KG1 (cell line): ENCODE measurements around the gene PNPT1.
A peak's percentile ranks its signal among the peaks of the same experiment; 100 is the strongest.
"Not testable (repeated sequence)": the region's sequence is repeated elsewhere in the genome, so short reads cannot be mapped to it uniquely, and the experiment has no call there.

ENCODE experiments used
- DNase-seq: peaks from one replicate; lab custom pipeline; 2025; lab: John Stamatoyannopoulos, UW

Gene PNPT1

DNA sequence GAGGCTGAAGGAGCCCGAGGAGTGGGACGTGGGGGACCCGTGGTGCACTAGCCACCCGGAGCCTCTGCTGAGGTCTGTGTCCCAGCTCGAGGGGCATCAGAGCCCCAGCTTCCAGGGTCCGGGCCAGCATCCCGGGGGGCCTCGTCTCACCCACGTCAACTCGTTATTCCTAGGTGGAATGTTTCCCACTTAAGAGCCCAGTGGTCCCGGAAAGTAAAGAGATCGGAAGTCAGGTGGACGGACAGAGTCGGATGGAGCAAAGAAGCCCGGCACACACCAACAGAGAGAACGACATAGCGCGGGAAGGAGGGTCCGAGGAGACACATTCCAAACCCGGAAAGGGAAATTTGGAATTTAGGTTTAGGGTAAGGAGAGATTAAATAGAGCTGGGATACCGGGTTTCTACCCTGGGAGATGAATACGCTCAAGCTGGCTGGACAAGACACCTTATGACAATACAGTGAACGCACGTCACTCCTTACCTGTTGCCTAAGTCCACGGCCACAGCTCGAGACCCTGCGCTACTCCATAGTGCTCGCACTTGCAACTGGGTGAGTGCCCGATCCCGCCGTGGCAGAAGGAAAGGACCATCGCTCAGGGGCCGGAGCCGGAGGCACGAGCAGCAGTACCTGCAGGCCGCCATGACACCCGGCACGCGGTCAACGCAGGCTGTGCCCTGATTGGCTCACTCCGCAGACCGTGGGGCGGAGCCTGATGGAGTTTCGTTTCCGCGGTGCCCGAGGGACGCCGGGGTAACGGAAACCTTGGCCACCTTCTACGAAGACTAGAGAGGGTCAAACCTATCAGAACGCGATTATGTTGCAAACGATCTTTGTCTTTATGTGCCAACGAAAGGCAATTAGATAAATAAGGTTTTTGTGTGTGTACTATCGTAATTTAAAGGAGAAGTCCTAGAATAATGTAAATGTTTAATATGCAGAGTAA is at the start of gene PNPT1:
Gene PNPT1 (minus strand): TSS at position 664 of the 945 bp plus-strand sequence. CDS start 21 bp downstream, at position 643.
- peak; percentile 93 for DNase-seq

DNA sequence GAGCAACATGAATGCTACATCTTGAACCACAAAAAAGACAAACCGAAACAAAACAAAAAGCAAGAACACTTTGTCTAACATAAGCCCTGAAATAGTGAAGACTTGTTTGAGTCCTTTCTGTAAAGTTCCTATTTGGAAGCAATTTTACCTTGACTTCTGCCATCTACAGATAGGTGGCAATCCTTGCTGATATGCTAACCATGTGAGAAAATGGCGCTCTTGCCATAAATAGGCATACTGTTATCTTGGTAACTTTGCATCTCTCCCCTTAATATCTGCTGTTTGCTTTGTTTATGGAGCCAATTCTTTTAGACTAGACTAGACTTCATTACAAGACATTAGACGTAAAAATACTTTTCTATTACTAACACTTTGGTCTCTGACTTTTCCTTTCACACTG is 49.4 kb upstream of the PNPT1 start:
- no peak for DNase-seq

DNA sequence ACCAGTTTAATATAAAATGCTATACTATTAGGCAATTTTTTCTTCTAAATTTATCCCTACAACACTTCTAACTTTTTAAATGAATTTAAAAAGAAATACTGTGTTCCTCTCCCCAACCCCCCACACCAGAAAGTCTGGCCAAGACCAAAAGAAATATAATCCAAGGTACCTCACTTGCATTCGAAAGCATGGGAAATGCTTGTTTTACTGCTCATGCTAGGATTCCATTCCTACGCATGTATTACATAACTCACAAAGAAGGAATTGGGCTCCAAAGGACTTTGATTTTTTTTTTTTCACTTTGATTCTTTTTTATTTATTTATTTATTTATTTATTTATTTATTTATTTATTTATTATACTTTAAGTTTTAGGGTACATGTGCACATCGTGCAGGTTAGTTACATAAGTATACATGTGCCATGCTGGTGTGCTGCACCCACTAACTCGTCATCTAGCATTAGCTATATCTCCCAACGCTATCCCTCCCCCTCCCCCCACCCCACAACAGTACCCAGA is 42.4 kb upstream of the PNPT1 start:
- not testable (repeated sequence) for DNase-seq

DNA sequence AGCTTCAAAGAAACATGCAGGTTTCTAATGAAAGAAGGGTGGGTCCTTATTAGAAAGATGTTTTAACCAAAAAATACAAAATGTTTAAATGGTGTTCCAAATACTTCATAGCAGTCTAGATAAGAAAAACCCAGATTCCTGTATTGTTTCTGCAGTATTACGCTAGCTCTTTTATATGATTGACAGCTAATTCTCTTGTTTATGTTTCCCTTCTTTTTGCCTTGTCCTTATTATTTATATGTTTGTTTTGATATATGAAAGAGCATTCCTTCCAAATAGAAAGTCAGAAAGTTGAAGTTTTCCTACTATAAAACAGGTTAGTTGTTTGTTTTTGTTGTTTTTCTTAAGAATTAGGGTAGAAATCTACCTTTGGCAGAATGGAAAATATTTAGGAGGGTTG is 41.1 kb upstream of the PNPT1 start:
- DNase-seq, result no peak

DNA sequence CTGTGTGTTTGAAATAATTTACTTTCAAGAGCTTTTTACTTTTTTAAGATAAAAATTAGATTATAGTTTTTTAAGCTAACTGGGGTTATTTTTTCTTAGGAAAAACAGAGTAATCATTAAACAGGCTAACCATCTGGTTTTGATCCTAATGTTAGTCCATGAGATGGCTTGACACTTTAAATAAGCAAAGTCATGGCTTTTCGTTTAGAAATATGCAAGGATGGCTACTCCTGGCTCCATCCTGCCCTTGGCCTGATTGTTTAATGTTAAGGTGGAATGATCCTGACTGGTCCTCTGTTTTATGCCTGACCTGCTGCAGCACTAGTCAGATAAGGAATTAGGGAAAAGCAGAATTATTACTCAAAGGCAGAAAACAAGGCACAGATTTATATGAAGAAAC is 39.7 kb upstream of the PNPT1 start:
- DNase-seq, result no peak

DNA sequence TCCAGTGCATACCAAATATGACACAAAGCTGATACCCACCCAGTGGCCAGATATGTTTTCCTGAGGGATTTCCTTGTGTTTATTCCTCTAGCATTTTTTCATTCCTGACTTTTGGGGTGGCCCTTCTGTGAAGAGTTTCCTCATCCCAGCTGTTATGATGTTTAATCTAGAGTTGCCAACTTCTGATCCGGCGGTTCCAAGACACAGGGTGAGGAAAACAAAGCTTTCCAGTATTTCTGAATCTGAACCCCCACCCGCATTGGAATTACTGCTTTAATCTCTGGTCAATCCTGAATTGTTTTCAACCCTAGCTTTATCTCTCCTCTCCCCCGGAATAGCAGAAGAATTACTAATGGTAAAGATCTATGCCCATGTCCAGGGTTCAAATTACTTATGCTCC is 39.2 kb upstream of the PNPT1 start:
- no peak for DNase-seq

DNA sequence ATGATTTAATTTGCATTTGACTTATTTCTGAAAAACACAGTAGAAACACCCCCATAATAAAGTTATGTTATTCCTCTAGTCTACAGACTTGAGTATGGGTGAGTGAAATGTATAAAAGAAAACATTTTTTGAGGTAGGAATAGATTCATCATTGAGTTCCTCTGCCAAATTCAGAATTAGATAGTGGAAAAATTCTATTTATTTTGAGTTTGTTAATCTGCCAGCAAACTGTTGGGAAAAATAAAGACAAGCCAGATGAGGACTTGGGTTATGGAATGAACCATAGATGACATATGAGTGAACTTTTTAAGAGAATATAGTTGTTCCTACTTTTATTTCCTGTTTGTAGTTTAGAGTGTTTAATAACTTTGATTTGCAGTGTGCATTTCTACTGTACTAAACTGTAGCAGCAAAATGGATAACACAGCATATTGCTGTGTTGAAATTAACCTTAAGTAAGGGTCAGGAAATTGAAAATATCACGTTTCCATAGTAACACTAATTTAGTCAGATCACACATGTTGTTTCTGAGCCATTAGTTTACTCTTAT is 35.6 kb upstream of the PNPT1 start:
- DNase-seq, result no peak

DNA sequence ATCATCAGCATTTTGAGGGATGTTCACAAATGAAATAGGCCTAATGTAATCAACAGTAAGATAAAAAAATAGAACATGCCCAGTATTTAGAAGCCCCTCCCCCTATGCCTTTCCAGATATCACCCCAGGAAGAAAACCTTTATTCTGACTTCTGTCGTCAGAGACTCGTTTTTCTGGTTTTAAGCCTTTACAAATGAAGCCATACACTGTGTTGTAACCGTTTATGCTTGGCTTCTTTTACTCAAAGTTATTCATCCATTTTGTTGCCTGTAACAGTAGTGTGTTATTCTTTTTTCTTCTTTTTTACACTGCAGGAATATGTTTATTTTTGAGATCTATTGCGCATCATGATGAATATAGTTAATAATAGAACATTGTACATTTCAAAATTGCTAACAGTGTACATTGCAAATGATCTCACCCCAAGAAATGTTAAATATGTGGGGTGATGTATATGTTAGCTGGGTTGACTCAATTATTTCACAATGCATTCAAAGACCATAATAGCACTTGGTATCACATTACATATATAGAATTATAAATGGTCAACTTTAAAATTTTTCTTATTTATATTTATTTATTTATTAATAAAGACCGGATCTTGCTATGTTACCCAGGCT is 28.1 kb upstream of the PNPT1 start:
- no peak for DNase-seq

DNA sequence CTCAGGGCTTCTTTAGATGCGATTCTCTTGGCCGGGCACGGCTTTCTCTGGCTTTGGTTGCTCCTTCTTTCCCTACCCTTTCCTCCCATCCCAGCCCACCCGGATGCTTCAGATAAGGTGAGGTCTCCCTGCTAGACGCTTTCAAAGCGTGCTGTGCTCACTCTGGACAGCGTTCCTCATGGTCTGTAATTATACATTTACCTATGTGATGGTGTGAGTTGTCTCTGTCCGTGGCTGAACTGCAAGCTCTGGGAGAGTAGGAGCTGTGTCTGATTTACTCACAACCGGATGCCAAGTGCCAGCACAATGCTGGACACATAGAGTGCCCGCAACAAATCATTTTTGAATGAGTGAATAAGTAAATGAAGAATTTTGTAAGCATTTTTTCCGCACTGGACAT is 26.8 kb upstream of the PNPT1 start:
- DNase-seq, result no peak

DNA sequence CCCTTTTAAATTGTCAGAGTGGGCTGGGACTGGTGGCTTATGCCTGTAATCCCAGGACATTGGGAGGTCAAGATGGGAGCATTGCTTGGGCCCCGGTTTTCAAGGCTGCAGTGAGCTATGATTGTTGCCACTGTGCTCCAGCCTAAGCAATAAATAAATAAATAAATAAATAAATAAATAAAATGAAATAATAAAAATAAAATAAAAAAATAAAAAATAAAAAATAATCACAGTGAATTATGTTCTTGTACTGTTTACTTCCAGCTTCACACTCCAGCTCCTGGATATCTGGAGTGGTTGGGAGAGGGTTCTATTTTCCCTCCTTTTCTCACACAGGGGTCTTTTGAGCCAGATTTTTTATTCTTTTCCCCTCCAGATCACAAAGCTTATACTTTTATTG is 26.2 kb upstream of the PNPT1 start:
- DNase-seq, result no peak

DNA sequence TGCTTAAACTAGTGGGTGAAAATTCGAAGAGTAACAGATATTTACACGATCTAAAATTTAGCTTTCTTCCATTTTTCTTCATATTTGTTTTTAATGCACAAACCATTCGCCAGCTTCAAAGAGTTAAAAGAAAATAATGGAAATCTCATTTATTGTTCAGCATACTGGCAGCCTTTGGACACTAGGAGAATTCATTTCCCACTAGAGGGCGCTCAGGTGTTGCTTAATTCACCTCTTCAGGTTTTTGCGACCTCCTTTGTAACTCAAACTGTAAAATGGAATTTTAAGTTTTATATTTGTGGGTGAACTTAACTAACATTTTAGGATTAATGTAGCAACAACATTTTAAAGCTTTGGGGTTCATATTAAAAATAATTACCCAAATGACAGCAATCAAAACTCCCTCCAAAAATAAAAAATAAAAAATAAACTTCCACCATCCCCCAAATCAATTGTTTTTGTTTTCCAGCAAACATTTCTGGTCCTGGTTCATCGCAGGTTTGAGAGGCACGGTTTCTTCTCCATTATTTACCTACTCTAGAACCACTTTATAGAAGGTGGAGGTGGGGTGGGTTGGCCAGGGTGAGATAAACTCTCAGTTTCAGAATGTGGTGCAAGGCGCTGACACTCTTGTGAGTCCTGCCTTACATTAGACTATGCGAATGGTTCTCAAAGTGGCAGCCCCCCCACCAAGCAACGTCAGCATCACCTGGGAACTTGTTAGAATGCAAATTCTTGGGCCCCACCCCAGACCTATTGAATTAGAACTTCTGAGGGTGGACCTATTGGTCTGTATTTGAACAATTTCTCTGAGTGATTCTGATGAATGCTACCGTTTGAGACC is 24.7 kb upstream of the PNPT1 start:
- peak; percentile 55 for DNase-seq

DNA sequence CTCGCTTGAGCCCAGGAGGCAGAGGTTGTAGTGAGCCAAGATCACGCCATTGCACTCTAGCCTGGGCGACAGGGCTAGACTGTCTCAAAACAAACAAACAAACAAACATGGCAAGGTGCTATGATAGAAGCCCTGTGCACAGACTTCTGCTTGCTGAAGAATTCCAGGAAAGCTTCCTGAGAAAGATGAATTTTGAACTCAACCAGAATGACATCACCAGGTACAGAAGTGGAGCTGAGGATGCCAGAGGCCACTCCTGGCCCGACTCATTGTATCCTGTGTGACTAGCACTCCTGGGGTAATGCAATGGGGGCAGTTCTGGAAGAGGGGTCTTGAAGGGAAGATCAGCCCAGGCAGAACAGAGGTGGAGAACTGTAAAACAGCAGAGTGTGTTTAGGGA is 22.0 kb upstream of the PNPT1 start:
- no peak for DNase-seq

DNA sequence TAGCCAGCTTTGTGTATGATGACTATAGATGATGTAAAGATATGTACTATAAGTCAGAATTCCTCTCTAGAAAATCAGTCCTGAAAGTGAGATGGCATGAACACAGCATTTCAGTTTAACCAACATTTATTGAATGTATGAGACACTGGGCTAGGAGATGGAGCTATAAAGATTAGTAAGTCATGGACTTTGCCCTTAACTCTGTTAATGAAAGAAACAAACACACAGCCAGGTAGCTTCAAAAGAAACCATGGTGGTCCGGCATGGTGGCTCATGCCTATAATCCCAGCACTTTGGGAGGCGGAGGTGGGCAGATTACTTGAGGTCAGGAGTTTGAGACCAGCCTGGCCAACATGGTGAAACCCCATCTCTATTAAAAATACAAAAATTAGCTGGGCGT is 21.5 kb upstream of the PNPT1 start:
- not testable (repeated sequence) for DNase-seq

DNA sequence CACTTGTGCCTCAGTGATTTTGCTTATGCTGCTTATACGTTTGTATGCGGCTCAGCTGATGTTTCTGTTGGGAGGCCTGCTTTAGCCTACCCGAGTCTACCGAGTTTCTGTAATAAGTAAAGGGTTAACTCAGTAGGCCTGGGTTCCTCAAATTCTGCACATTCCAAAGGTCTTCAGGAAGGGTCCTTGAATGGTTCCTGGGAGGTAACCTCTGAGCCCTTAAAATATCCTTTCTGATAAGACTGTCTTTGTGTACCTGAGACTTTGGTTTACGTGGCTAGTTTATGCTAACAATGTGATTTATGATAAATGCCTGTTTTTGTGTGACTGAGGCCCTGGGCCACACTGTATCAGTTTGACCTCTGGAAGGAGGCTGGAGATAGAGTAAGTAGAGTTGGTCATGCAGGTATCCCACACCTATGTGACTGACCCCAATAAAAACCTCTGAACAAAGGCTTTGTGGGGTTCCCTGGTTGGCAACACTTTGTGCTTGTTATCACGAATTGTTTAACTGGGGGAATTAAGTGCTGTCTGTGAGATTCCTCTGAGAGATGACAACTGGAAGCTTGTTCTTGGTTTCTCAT is 18.9 kb upstream of the PNPT1 start:
- DNase-seq, result no peak

DNA sequence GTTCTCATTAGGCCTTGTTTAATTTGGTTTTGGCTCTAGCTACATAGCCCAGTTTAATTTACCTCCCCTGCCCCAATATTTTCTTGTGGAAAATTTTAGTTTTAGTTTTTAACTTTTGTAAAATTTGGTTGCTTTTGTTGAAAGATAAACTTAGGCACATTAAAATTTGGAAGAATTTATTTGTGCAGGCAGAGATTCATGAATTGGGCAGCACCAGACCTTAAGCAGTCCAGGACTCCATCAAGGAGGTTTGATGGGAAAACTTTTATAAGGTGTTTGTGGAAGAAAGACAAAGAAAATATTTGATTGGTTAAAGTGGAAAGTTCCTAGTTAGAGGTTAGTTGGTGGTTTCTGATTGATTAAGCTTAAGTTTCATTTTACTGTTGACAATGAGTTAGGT is 16.4 kb upstream of the PNPT1 start:
- DNase-seq, result no peak

DNA sequence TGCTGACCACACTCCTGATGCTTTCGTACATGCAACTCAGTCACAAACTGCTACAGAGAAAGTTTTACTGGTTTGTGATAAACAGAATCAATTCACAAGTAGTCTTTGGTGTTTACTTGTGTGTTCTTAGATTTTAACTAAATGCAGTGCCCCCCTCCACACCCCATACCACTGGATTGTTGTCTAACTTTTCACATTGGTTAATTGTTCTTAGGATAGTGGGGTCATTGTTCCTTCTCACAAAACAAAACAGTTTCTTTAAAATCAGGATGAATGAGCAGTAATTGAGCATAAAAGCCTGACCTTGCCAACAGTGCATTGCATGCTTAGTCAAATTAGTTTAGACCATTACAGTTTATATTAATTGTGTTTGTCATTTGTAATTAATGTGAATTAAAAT is 14.1 kb upstream of the PNPT1 start:
- no peak for DNase-seq

DNA sequence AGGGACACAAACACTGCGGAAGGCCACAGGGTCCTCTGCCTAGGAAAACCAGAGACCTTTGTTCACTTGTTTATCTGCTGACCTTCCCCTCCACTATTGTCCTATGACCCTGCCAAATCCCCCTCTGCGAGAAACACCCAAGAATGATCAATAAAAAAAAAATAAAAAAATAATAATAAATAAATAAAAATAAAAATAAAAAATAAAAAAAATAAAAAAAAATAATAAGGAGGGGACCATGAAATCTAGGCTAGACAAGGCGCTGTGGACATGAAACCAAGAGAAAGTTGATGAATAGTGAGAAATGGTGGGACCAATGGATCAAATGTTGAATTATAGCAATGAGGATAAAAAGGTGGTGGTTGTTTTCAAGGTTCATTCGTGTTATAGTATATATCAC is 12.6 kb upstream of the PNPT1 start:
- not testable (repeated sequence) for DNase-seq

DNA sequence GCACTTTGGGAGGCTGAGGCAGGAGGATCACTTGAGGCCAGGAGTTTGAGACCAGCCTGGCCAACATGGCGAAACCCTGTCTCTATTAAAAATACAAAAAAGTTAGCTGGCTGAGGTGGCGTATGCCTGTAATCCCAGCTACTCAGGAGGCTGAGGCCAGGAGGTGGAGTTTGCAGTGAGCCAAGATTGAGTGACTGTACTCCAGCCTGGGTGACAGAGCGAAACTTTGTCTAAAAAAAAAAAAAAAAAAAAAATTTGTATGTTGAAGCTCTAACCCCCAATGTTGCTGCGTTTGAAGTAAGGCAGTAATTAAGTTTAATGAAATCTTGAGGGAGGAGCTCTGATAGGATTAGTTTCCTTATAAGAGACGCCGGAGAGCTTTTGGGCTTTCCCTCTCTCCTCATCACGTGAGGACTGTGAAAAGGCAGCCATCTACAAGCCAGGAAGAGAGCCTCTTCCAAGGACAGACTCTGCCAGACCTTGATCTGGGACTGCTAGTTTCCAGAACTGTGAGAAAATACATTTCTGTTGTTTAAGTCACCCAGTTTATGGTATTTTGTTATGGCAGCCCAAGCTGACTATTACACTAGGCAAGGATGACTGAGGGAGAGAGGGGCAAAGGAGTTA is 11.5 kb upstream of the PNPT1 start:
- no peak for DNase-seq

DNA sequence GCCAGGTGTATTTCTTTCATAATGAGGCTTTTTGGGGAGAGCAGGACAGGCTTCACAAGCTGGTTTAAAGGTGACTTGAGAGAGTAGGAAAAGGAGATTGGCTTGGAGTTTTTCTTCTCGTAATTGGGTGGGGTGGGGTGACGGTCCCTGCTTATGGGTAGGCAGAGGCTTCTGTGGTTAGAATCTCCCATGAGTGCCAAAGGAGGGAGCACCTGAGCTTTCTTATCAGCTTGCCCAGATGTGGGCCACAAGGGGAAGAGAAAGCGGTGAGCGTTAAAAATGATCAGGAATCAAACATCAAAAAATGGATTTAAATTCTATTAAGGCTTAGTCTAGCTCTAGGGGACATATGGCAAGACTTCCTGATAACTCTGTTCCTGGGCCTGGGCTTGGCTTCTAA is 9.7 kb upstream of the PNPT1 start:
- DNase-seq, result no peak

DNA sequence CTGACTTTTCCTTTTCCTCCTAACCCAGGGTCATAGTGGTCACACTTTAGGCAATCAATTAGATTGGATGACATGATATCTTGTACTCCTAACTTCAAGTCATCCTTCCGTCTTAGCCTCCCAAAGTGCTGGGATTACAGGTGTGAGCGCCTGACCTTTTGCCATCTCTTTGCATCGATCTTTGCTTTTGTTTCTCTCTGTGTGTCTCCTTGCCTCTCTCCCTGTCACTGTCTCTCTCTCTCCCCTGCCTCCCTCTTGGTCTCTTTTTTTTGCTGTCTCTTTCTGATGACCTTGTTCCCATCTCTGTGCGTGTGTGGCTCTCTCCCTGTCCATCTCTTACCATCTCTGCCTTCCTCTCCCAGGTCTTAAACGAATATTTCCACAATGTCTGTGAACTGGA is 904 bp downstream of the PNPT1 start:
- DNase-seq, result not testable (repeated sequence)

DNA sequence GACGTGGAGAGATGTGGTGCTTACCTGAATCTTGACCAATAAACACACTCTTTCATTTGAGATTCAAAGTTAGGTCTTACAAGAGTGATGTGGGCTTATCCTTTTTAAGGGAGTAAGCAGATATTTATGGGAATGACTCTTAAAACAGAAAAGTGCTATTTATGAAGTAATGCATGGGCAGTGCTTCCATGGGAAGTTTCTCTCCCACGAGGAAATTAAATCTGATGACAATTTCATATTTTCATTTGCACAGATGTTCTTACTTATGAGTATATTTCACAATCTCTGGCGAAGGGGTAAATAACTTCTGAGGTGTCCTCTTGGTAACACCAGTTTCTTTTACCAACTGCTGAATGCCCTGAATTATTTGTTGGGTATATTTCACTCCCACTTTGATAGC is 21.0 kb downstream of the PNPT1 start:
- no peak for DNase-seq
